NCI-H2171 treated with DMSO at 0.1 percent for 48 hours (cell line): ENCODE results near the gene APOM.

ENCODE experiments used
- DNase-seq: peaks from one replicate; lab custom pipeline; 2025; lab: John Stamatoyannopoulos, UW

APOM gene

DNA sequence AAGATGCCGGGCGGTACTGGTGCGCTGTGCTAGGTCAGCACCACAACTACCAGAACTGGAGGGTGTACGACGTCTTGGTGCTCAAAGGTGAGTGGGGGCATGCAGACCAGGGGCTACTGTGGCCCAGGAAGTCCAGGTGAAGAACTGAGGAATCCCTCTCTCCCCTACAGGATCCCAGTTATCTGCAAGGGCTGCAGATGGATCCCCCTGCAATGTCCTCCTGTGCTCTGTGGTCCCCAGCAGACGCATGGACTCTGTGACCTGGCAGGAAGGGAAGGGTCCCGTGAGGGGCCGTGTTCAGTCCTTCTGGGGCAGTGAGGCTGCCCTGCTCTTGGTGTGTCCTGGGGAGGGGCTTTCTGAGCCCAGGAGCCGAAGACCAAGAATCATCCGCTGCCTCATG is 52.0 kb downstream of the APOM start:
- no peak for DNase-seq
